ENCODE results near the gene MXRA7.

Gene MXRA7

DNA sequence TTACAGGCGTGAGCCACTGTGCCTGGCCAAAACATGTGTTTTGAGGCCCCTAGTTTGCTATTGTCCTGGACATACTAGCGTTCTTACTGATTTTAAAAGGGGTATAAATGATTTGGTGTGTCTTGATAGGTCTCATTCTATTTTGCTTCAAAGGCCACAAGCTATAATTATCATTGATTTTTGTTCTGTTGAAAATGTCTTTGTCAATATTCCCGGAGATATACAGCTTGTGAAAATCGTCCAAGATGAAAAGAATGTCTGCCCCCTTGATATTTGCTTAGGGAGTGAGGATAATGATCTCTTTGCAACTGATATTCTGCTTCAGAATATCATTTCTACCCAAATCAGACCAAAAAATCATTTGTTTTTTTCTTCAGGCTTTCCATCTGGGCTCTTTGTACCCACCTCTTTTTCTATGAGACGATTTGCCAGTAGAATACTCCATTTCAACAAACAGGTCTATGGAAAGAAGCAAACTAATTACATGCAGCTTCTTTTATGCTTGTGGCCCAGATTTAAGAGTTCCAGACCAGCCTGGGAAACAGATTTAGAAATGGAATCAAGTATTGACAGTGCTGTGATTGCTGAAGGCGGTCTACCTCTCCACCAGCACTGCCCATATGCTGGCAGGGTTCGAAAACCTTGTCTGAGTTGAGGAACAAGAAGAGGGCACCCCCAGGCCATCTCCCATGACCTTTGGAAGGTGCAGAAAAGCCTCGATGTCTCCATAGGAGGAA, 53.1 kb downstream of the MXRA7 start:
- DNase-seq (ENCODE audit: extremely low spot score): no peak
- ChIA-PET CTCF (no interaction called here), POLR2A (no interaction called here)
- TF ChIP-seq, protein P1, sequence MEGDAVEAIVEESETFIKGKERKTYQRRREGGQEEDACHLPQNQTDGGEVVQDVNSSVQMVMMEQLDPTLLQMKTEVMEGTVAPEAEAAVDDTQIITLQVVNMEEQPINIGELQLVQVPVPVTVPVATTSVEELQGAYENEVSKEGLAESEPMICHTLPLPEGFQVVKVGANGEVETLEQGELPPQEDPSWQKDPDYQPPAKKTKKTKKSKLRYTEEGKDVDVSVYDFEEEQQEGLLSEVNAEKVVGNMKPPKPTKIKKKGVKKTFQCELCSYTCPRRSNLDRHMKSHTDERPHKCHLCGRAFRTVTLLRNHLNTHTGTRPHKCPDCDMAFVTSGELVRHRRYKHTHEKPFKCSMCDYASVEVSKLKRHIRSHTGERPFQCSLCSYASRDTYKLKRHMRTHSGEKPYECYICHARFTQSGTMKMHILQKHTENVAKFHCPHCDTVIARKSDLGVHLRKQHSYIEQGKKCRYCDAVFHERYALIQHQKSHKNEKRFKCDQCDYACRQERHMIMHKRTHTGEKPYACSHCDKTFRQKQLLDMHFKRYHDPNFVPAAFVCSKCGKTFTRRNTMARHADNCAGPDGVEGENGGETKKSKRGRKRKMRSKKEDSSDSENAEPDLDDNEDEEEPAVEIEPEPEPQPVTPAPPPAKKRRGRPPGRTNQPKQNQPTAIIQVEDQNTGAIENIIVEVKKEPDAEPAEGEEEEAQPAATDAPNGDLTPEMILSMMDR (IDR thresholded peaks at IDR 0.05; ENCODE audit: control extremely low read depth, extremely low read depth, low read depth, missing control alignments): no peak

- ChIA-PET POLR2A (no interaction called here), CTCF (interaction anchor here (1.9 kb wide), 1 partner anchor 27 kb away, joined by 6 read pairs; no protein-coding TSS in a partner anchor)
- TF ChIP-seq, protein P1 (IDR thresholded peaks at IDR 0.05; ENCODE audit: control extremely low read depth, extremely low read depth, low read depth, missing control alignments): no peak
- no peak for DNase-seq (ENCODE audit: extremely low spot score)
Observed at GRCh38 chr17:76654408-76654807, 56.4 kb downstream of the MXRA7 start.

GRCh38 chr17:76650504-76650903, 60.3 kb downstream of the MXRA7 start:
- TF ChIP-seq, protein P1 (IDR thresholded peaks at IDR 0.05; ENCODE audit: control extremely low read depth, extremely low read depth, low read depth, missing control alignments): no peak
- CTCF ChIA-PET: no interaction called here

DNA sequence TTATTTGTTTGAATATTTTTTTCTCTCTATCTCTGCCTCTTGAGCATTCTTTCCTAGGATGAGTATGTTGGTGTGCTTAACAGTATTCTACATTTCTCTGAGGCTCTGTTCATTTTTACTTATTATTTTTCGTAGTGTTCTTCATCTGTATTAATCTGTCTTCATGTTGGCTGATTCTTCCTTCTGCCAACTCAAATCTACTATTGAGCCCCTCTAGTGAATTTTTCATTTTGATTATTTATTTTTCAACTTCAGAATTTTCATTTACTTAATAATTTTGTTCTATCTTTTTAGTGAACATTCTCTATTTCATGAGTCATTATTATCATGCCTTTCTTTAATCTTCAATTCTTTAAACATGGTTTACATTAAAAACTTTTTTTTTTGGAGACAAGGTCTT, 64.1 kb downstream of the MXRA7 start:
- TF ChIP-seq, protein P1 (IDR thresholded peaks at IDR 0.05; ENCODE audit: control extremely low read depth, extremely low read depth, low read depth, missing control alignments): no peak
- DNase-seq (ENCODE audit: extremely low spot score): no peak
- POLR2A ChIA-PET: no interaction called here
- CTCF ChIA-PET: no interaction called here

More at GRCh38 chr17:76650504-76650903, 60.3 kb downstream of the MXRA7 start:
- POLR2A ChIA-PET: no interaction called here
- DNase-seq (ENCODE audit: extremely low spot score): no peak

- POLR2A ChIA-PET: no interaction called here
- no peak for DNase-seq (ENCODE audit: extremely low spot score)
- TF ChIP-seq, protein P1 (IDR thresholded peaks at IDR 0.05; ENCODE audit: control extremely low read depth, extremely low read depth, low read depth, missing control alignments): no peak
- CTCF ChIA-PET: no interaction called here
Observed at GRCh38 chr17:76645481-76645880, 65.3 kb downstream of the MXRA7 start.

DNA sequence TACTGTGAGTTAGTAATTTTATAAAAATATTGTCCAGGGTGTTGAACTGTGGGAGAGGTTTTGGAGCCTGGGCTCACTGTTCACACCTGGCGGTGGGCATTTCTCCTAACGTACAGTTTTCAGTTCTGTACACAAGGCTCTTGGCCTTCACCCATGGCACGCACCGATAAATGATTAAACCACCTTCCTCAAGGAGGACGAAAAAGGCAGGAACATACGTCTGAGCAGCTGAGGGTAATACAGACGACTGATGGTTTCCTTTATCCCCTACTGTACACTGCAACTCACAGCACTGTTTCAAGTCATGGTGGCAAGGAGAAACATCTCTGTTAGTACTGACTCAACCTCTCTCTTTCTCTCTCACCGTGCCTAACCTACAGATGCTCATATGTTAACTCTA, 65.8 kb downstream of the MXRA7 start:
- TF ChIP-seq, protein P1 (IDR thresholded peaks at IDR 0.05; ENCODE audit: control extremely low read depth, extremely low read depth, low read depth, missing control alignments): no peak
- CTCF ChIA-PET: no interaction called here
- POLR2A ChIA-PET: no interaction called here
- DNase-seq (ENCODE audit: extremely low spot score): no peak
